ENCODE data around the gene CCNL2. TPM values are rescaled to one million over a fixed set of nuclear protein-coding genes. Genes with fewer than 3 reads are reported as not detected.
A peak's percentile ranks its signal among the peaks of the same experiment; 100 is the strongest.

The CCNL2 gene
- total and polyA plus RNA-seq, 2 experiments from 2014 or later: 150 to 199 TPM

DNA sequence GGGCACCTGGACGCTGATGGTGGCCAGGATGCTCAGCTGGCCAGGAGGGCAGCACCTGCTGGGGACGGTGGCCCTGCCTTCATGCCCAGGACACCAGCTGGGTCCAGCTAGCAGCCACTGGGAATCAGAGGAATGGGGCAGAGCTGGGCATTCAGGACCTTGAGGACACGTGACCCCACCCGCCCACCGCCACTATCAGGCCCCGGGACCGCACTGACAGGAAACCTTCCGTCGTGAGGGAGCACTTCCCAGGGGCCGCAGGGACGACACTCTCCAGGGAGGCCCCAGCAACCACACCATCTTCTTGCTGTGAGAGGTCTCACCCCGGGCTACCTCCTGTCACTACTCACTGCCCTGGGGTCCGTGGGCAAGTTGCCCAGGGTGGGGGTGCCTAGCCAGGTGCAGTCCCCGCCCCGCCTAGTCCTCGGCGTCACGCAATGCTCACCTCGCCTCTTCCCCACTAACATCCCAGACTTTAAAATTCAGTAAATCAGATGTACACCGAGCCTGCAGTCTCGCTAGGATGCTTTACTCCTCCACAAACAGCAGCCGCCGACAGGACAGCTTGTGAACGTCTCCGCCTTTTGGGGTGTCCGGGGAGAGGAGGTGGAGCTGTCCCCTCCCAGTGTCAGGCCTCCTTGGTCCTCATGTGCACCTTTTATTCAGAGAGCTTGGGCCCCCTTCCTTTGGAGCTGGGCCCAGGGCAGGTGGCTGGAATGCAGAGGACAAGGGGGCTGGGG, 41.3 kb upstream of the CCNL2 start:
- Histone ChIP-seq H3K4me2 (ENCODE audit: unreplicated experiment) (no peak overlapping the region), H2AFZ (no peak overlapping the region), H4K20me1 (ENCODE audit: insufficient read depth) (no peaks in the 10 kb centered on the region), H3K36me3 (ENCODE audit: low read depth) (no peaks in the 10 kb centered on the region), H3K9me3 (ENCODE audit: low read depth) (no peaks in the 10 kb centered on the region), H3K27me3 (replicated peaks; ENCODE audit: insufficient read depth) (no peaks in the 10 kb centered on the region), H3K4me3 (no peak overlapping the region), H3K79me2 (ENCODE audit: insufficient read depth) (no peaks in the 10 kb centered on the region), H3K9me2 (ENCODE audit: insufficient read depth) (no peaks in the 10 kb centered on the region), H3F3A (ENCODE audit: insufficient read depth) (no peaks in the 10 kb centered on the region), H3K27ac (no peak overlapping the region), H3K9ac (no peak overlapping the region), H3K4me1 (ENCODE audit: insufficient read depth) (no peaks in the 10 kb centered on the region)
- WGBS, 2 experiments (ENCODE audit: low coverage in 1 of 2, low lambda C conversion rate in 2 of 2, missing lambda C conversion rate in 2 of 2): 72 to 77% methylated on average over 21 to 23 of the region's 26 CpGs
- TF ChIP-seq EZH2 (IDR thresholded peaks at IDR 0.05; ENCODE audit: insufficient read depth, poor library complexity, severe bottlenecking): no peak
- TF ChIP-seq EZH2phosphoT487 (IDR thresholded peaks at IDR 0.05; ENCODE audit: insufficient read depth, low read depth): no peak
- DNase-seq: no peak
- in situ Hi-C loops (cut with MboI): no loop called here

GRCh38 chr1:1439546-1440261, 40.6 kb upstream of the CCNL2 start:
- Histone ChIP-seq H3K4me3 (no peak overlapping the region), H3K36me3 (ENCODE audit: low read depth) (no peaks in the 10 kb centered on the region), H3K9me2 (ENCODE audit: insufficient read depth) (no peaks in the 10 kb centered on the region), H3K9me3 (ENCODE audit: low read depth) (no peaks in the 10 kb centered on the region), H3K27ac (no peak overlapping the region), H2AFZ (no peak overlapping the region), H4K20me1 (ENCODE audit: insufficient read depth) (no peaks in the 10 kb centered on the region), H3K27me3 (replicated peaks; ENCODE audit: insufficient read depth) (no peaks in the 10 kb centered on the region), H3K4me1 (ENCODE audit: insufficient read depth) (no peaks in the 10 kb centered on the region), H3K79me2 (ENCODE audit: insufficient read depth) (no peaks in the 10 kb centered on the region), H3K9ac (no peak overlapping the region), H3F3A (ENCODE audit: insufficient read depth) (no peaks in the 10 kb centered on the region), H3K4me2 (ENCODE audit: unreplicated experiment) (no peak overlapping the region)
- WGBS, 2 experiments (ENCODE audit: low coverage in 1 of 2, low lambda C conversion rate in 2 of 2, missing lambda C conversion rate in 2 of 2): 86 to 89% methylated on average over 31 to 82 of the region's 82 CpGs
- in situ Hi-C loops (cut with MboI): no loop called here
- DNase-seq: no peak
- TF ChIP-seq EZH2 (IDR thresholded peaks at IDR 0.05; ENCODE audit: insufficient read depth, poor library complexity, severe bottlenecking) (no peak), EZH2phosphoT487 (IDR thresholded peaks at IDR 0.05; ENCODE audit: insufficient read depth, low read depth) (no peak)

DNA sequence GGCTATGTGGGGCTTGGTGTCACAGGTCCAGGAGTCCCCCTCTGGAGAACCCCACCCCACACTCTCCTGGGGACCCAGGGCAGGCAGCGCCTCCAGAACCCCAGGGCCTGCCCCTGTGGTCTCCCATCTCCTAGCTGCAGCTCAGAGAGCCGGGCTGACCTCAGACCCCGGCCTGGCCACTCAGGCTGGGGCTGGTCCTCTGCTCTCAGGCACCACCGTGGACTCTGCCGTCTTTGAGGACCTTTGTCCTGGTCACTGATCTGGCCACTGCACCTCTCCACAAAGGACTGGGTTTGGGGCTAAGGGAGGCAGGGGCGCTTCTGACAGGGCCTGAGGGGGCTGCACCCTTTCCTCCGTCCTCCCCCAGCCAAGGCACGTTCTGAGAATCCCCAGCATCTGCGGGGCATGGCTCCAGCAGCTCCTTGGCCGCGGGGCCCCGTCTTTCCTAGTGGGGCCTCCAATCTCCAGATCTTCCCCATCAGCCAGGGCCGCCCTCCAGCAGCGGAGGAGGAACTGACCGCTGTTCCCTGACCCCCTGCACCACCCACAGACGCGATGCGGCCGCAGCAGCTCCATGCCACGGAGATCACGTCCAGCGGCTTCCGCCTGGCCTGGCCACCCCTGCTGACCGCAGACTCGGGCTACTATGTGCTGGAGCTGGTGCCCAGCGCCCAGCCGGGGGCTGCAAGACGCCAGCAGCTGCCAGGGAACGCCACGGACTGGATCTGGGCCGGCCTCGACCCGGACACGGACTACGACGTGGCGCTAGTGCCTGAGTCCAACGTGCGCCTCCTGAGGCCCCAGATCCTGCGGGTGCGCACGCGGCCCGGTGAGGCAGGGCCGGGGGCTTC, 39.6 kb upstream of the CCNL2 start:
- no peak overlapping the region for H3K4me2 ChIP-seq (ENCODE audit: unreplicated experiment)
- in situ Hi-C loops (cut with MboI): no loop called here

GRCh38 chr1:1437904-1438376, 38.8 kb upstream of the CCNL2 start:
- H3K4me1 ChIP-seq (ENCODE audit: insufficient read depth): no peaks in the 10 kb centered on the region
- no peaks in the 10 kb centered on the region for H3F3A ChIP-seq (ENCODE audit: insufficient read depth)
- H2AFZ ChIP-seq: no peak overlapping the region
- H3K27me3 ChIP-seq (replicated peaks; ENCODE audit: insufficient read depth): no peaks in the 10 kb centered on the region
- no peak for TF ChIP-seq EZH2phosphoT487 (IDR thresholded peaks at IDR 0.05; ENCODE audit: insufficient read depth, low read depth)
- TF ChIP-seq EZH2 (IDR thresholded peaks at IDR 0.05; ENCODE audit: insufficient read depth, poor library complexity, severe bottlenecking): no peak
- peak; percentile 20 for DNase-seq
- H3K4me2 ChIP-seq (ENCODE audit: unreplicated experiment): no peak overlapping the region
- H3K4me3 ChIP-seq: no peak overlapping the region
- no peak overlapping the region for H3K27ac ChIP-seq
- no peaks in the 10 kb centered on the region for H3K9me3 ChIP-seq (ENCODE audit: low read depth)
- H3K9me2 ChIP-seq (ENCODE audit: insufficient read depth): no peaks in the 10 kb centered on the region
- no peak overlapping the region for H3K9ac ChIP-seq
- no peaks in the 10 kb centered on the region for H3K79me2 ChIP-seq (ENCODE audit: insufficient read depth)
- 71 to 74% methylated on average over 9 to 11 of the region's 11 CpGs for WGBS, 2 experiments (ENCODE audit: low coverage in 1 of 2, low lambda C conversion rate in 2 of 2, missing lambda C conversion rate in 2 of 2)
- no peaks in the 10 kb centered on the region for H3K36me3 ChIP-seq (ENCODE audit: low read depth)
- no peaks in the 10 kb centered on the region for H4K20me1 ChIP-seq (ENCODE audit: insufficient read depth)
- in situ Hi-C loops (cut with MboI): no loop called here

More for the DNA sequence above, 39.6 kb upstream of the CCNL2 start:
- no peak overlapping the region for H2AFZ ChIP-seq
- no peak overlapping the region for H3K27ac ChIP-seq
- H3K27me3 ChIP-seq (replicated peaks; ENCODE audit: insufficient read depth): no peaks in the 10 kb centered on the region
- H3K9me2 ChIP-seq (ENCODE audit: insufficient read depth): no peaks in the 10 kb centered on the region
- H4K20me1 ChIP-seq (ENCODE audit: insufficient read depth): no peaks in the 10 kb centered on the region
- H3K36me3 ChIP-seq (ENCODE audit: low read depth): no peaks in the 10 kb centered on the region
- TF ChIP-seq EZH2 (IDR thresholded peaks at IDR 0.05; ENCODE audit: insufficient read depth, poor library complexity, severe bottlenecking) (no peak), EZH2phosphoT487 (IDR thresholded peaks at IDR 0.05; ENCODE audit: insufficient read depth, low read depth) (no peak)
- no peak for DNase-seq
- H3K4me3 ChIP-seq: no peak overlapping the region
- no peaks in the 10 kb centered on the region for H3K9me3 ChIP-seq (ENCODE audit: low read depth)
- no peaks in the 10 kb centered on the region for H3K4me1 ChIP-seq (ENCODE audit: insufficient read depth)
- no peaks in the 10 kb centered on the region for H3F3A ChIP-seq (ENCODE audit: insufficient read depth)
- no peak overlapping the region for H3K9ac ChIP-seq
- WGBS, 2 experiments (ENCODE audit: low coverage in 1 of 2, low lambda C conversion rate in 2 of 2, missing lambda C conversion rate in 2 of 2): 87 to 89% methylated on average over 38 of the region's 45 CpGs
- no peaks in the 10 kb centered on the region for H3K79me2 ChIP-seq (ENCODE audit: insufficient read depth)
